CD4-positive, alpha-beta T cell (primary cell): Measurements from ENCODE around the gene IL24. TPM values are rescaled to one million over a fixed set of nuclear protein-coding genes. Genes with fewer than 3 reads are reported as not detected.
"Not testable (repeated sequence)": the region's sequence is repeated elsewhere in the genome, so short reads cannot be mapped to it uniquely, and the experiment has no call there.

ENCODE experiments used
- ATAC-seq: fragments of 200-7000 bp; cut with Tn5 transposase; one replicate; pipeline ENCODE4 v1.10.0; 2022; ENCODE audit warnings: mild to moderate bottlenecking; ENCODE audit not compliant: poor library complexity
- CTCF ChIA-PET: fragments of 350-600 bp; sonication (Branson Sonifier 250); formaldehyde crosslinking; loops from one replicate; lab custom pipeline; 2021; ENCODE audit warnings: antibody characterized with exemption, inconsistent platforms; lab: Charles Lee
- POLR2A ChIA-PET: fragments of 350-600 bp; sonication (Branson Sonifier 250); formaldehyde crosslinking; loops from one replicate; lab custom pipeline; 2021; ENCODE audit warnings: antibody characterized with exemption, inconsistent platforms; lab: Charles Lee
- DNase-seq, 14 experiments: peaks; one replicate each; pipeline ENCODE4 v3.0.0-alpha.2; 2013 to 2020; ENCODE audit warnings: mixed read lengths in 2 of 14
- H3K27ac ChIP-seq, 2 donors: one replicate each; pipeline versions ENCODE4 v1.5.1 to v1.7.0; 2013; ENCODE audit warnings: low read length in 2 of 2, low read depth in 1 of 2, mild to moderate bottlenecking in 1 of 2
- H3K27me3 ChIP-seq, 2 experiments: 1 replicate in 1 of 2; 2 replicates in 1 of 2; pipeline versions ENCODE4 v1.6.1 to v1.7.0; 2013; ENCODE audit warnings: low read length in 2 of 2, control low read depth in 1 of 2, mild to moderate bottlenecking in 1 of 2, moderate library complexity in 1 of 2; ENCODE audit not compliant: insufficient read depth in 2 of 2, control insufficient read depth in 1 of 2
- H3K36me3 ChIP-seq: one replicate; pipeline ENCODE4 v1.6.1; 2013; ENCODE audit warnings: low read length, control low read depth; ENCODE audit not compliant: insufficient read depth
- H3K4me1 ChIP-seq: one replicate; pipeline ENCODE4 v1.6.1; 2013; ENCODE audit warnings: low read length, control low read depth; ENCODE audit not compliant: insufficient read depth
- H3K4me3 ChIP-seq: one replicate; pipeline ENCODE4 v1.5.1; 2013; ENCODE audit warnings: mild to moderate bottlenecking, low read length, moderate library complexity
- H3K9me3 ChIP-seq, 2 experiments: 1 replicate in 1 of 2; 2 replicates in 1 of 2; pipeline versions ENCODE4 v1.6.1 to v1.7.0; 2013; ENCODE audit warnings: low read length in 2 of 2, mild to moderate bottlenecking in 2 of 2, control low read depth in 1 of 2, moderate library complexity in 1 of 2; ENCODE audit not compliant: control insufficient read depth in 1 of 2, insufficient read depth in 1 of 2
- H3K27ac Mint-ChIP-seq: one replicate; pipeline ENCODE4 v1.8.0; 2020; ENCODE audit warnings: mixed read lengths
- H3K27me3 Mint-ChIP-seq: one replicate; pipeline ENCODE4 v1.8.0; 2021; ENCODE audit warnings: mixed read lengths
- H3K36me3 Mint-ChIP-seq: one replicate; pipeline ENCODE4 v1.8.0; 2021; ENCODE audit warnings: low read depth, mixed read lengths
- H3K4me1 Mint-ChIP-seq: one replicate; pipeline ENCODE4 v1.8.0; 2021; ENCODE audit warnings: low read depth, mixed read lengths
- H3K4me3 Mint-ChIP-seq: one replicate; pipeline ENCODE4 v1.8.0; 2020; ENCODE audit warnings: mild to moderate bottlenecking, mixed read lengths
- H3K9me3 Mint-ChIP-seq: one replicate; pipeline ENCODE4 v1.8.0; 2020; ENCODE audit warnings: mixed read lengths
- CTCF ChIP-seq: fragments of 200-600 bp; IDR thresholded peaks from one replicate; pipeline ENCODE4 v1.8.0; 2022; ENCODE audit warnings: antibody characterized with exemption, mild to moderate bottlenecking
- intact Hi-C, 2 experiments: fragments of 100-400 bp; cut with DNase I in 1 of 2; cut with micrococcal nuclease in 1 of 2; formaldehyde crosslinking; loops; one replicate each; pipeline versions ENCODE4 v1.15.1 to v1.9.0; 2023 to 2025; cut with DNase I, micrococcal nuclease
- total RNA-seq, 174 experiments: library from RNA in 2 of 174; stranded (reverse) in 2 of 174; gene quantifications; one replicate each; pipeline ENCODE4 v1.2.3 and lab custom pipeline; 2021 to 2026

The IL24 gene
- total RNA-seq, 2 experiments from 2014 or later, result not detected

DNA sequence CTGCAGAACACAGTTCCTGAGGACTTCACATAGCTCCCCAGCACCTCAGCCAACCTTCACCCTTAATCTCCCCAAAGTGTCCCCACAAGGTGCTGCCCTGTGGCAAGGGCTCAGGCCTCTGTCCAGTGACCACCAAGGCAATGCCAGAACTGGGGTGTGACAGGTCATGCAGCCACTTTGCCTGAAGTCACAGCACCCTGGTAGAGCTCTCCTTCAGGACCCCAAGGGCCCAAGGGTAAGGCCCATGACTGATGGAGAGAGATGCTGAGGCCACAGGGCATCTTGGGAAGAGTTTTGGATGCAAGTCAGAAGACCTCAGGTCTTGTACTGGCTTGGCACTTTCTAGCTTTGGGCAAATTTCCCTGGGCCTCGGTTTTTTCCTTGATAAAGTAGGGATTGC lies 25.3 kb downstream of the IL24 start:
- TF ChIP-seq CTCF, result no peak
- peak overlapping the region; percentile 80 for H3K4me3 ChIP-seq
- no peaks in the 10 kb centered on the region for H3K27me3 Mint-ChIP-seq
- H3K36me3 ChIP-seq, result peaks cover 12% of the 10 kb centered on the region
- no peak overlapping the region for H3K4me3 Mint-ChIP-seq
- no peaks in the 10 kb centered on the region for H3K27me3 ChIP-seq
- peaks cover 33% of the 10 kb centered on the region for H3K4me1 Mint-ChIP-seq
- H3K27ac Mint-ChIP-seq, result no peak overlapping the region
- H3K9me3 ChIP-seq, result no peaks in the 10 kb centered on the region
- DNase-seq, result peak in 1 of 14 experiments; percentile 31
- H3K9me3 Mint-ChIP-seq, result no peaks in the 10 kb centered on the region
- no peak for ATAC-seq
- POLR2A ChIA-PET, result interaction anchor here (0.9 to 12.9 kb wide), 28 partner anchors 10 to 452 kb away, joined by 3 to 384 read pairs (median 7); partner anchors contain the start of genes CD55, IKBKE, IL19 and IL24
- CTCF ChIA-PET, result interaction anchor here (0.6 to 3.8 kb wide), 8 partner anchors 10 to 378 kb away, joined by 3 to 22 read pairs (median 4); partner anchors contain the start of gene EIF2D
- H3K4me1 ChIP-seq, result peaks cover 65% of the 10 kb centered on the region
- intact Hi-C loops, result loop anchor here (2.0 to 10.0 kb wide), 2 partner anchors 130 to 392 kb away; partner anchors contain the start of gene PFKFB2 (in 1 of the 2)
- H3K27ac ChIP-seq, result peak overlapping the region; percentile 81 to 95
- H3K36me3 Mint-ChIP-seq, result peaks cover 44% of the 10 kb centered on the region

DNA sequence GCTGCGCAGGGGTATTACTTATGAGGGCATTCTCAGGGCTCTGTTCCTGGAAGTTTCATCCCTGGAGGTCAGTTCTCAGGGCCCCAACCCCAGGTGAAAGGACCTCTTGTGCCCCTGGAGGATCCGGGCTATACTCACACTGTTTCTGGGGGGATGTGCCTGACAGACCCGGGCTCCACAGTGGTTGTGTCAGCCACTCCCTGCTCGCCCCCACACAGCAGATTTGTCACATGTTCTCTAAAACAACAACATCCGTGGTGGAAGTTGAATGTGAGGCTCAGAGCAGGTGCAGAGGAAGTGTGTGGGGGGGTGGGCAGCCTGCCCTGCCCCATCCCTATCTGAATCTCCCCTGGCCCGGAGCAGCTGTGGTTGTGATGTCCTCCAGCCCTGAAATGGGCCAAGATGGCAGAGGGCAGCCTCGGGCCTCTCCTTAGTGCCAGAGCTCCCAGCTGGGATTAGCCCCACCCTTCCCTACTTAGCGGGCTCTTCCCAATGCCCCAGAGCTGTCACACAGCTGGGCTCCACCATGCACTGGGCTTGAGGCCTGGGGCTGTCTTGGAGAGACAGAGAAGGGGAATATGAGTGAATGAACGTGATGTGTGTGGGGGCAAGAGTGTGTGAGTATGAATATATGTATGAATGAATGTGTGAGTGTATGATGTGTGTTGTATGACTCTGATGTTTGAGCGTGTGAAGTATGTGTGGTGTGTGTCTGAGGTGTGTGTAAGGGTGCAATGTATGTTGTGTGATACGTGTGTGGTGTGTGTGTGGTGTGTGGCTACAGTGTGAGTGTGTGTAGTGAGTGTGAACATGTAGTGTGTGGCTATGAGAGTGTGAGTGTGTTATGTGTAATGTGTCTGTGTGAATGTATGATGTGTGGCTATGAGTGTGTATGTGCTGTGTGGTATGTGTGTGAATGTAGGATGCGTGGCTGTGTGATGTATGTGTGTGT lies 26.0 kb downstream of the IL24 start:
- Mint-ChIP-seq H3K9me3 (no peaks in the 10 kb centered on the region), H3K4me3 (no peak overlapping the region), H3K27me3 (no peaks in the 10 kb centered on the region), H3K36me3 (peaks cover 36% of the 10 kb centered on the region), H3K4me1 (peaks cover 33% of the 10 kb centered on the region), H3K27ac (no peak overlapping the region)
- no peak for TF ChIP-seq CTCF
- DNase-seq, result peak; percentile 60 to 94 (median 78)
- no peaks in the 10 kb centered on the region for H3K27me3 ChIP-seq
- peak; percentile 80 for ATAC-seq
- no peaks in the 10 kb centered on the region for H3K9me3 ChIP-seq
- ChIA-PET POLR2A (interaction anchor here (0.9 to 12.9 kb wide), 20 partner anchors 9 to 453 kb away, joined by 3 to 384 read pairs (median 9); partner anchors contain the start of genes CD55, IKBKE, IL19 and IL24), CTCF (interaction anchor here (0.6 to 3.8 kb wide), 5 partner anchors 10 to 311 kb away, joined by 3 to 16 read pairs (median 4); partner anchors contain the start of gene EIF2D)
- intact Hi-C loops, result loop anchor here (1.0 to 10.0 kb wide), 3 partner anchors 12 to 392 kb away; partner anchors contain the start of gene PFKFB2 (in 1 of the 2)
- H3K4me1 ChIP-seq, result peaks cover 62% of the 10 kb centered on the region
- peaks cover 6% of the 10 kb centered on the region for H3K36me3 ChIP-seq
- peak overlapping the region; percentile 80 for H3K4me3 ChIP-seq
- peak overlapping the region; percentile 81 to 95 for H3K27ac ChIP-seq

GRCh38 chr1:206923961-206924557 lies 26.8 kb downstream of the IL24 start:
- not testable (repeated sequence) for H3K27ac Mint-ChIP-seq, H3K27me3 ChIP-seq, H3K36me3 ChIP-seq, H3K4me3 Mint-ChIP-seq, H3K9me3 ChIP-seq, H3K27me3 Mint-ChIP-seq, ATAC-seq, H3K9me3 Mint-ChIP-seq
- DNase-seq, result peak in 1 of 14 experiments; percentile 41
- POLR2A ChIA-PET, result interaction anchor here (1.5 to 12.9 kb wide), 5 partner anchors 8 to 189 kb away, joined by 7 to 384 read pairs (median 26); partner anchors contain the start of gene IL24
- CTCF ChIA-PET, result interaction anchor here (3.3 to 3.8 kb wide), 2 partner anchors 9 to 12 kb away, joined by 13 to 16 read pairs; no protein-coding TSS in a partner anchor
- H3K4me1 Mint-ChIP-seq, result peaks cover 35% of the 10 kb centered on the region
- peak overlapping the region; percentile 80 for H3K4me3 ChIP-seq
- H3K27ac ChIP-seq, result peak overlapping the region; percentile 81 to 95
- intact Hi-C loops, result loop anchor here (1.0 to 10.0 kb wide), 3 partner anchors 13 to 391 kb away; partner anchors contain the start of gene PFKFB2 (in 1 of the 2)
- H3K36me3 Mint-ChIP-seq, result peaks cover 30% of the 10 kb centered on the region
- H3K4me1 ChIP-seq, result peaks cover 54% of the 10 kb centered on the region
